AG20443 (cell line): ENCODE results near the gene FMO1.
"Not testable (repeated sequence)": the region's sequence is repeated elsewhere in the genome, so short reads cannot be mapped to it uniquely, and the experiment has no call there.

Experiments used
- DNase-seq: peaks from one replicate; pipeline ENCODE4 v3.0.0; 2012; ENCODE audit warnings: low spot score, mixed read lengths

The FMO1 gene

DNA sequence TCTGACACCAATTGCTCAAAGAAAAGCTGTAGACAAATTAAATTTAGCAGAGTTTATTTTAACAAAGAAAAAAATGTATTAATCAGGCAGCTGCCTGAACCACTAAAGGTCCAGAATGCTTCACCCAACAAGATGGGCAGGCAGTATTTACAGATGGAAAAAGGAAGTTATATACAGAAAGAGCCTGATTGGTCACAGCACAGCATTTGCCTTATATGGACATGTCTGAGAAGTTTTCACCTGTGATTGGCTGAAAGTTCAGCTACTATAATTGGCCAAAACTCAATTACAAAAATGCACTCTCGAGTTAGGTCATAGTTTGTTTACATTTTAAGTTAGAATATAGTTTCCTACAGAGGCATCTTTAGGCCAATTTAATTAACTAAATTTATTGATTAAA lies 15.1 kb upstream of the FMO1 start:
- no peak for DNase-seq

DNA sequence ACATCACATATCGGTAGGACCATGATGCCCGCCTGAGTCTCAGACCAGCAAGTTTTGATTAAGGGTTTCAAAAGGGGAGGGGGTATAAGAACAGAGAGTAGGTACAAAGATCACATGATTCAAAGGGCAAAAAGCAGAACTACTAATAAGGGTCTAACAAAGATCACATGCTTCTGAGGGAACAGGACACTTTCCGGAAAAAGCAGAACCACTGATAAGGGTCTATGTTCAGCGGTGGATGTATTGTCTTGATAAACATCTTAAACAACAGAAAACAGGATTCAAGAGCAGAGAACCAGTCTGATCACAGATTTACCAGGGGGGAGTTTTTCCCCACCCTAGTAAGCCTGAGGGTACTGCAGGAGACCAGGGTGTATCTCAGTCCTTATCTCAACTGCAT lies 12.1 kb upstream of the FMO1 start:
- DNase-seq: not testable (repeated sequence)

DNA sequence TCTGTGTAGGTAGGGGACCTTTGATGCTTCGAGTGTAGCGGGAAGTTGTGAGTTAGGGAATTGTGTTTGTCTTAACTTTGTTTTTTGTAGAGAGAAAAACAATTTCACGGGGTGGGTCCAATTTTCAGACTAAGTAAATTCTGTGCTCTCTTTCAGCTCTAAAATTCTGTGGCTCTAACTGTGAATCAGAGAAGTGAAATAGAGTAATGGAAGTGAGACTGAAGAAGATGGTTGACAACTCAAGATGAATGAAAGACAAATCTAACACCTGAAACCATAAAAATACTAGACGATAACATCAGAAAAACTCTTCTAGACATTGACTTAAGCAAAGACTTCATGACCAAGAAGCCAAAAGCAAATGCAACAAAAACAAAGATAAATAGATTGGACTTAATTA lies 4.4 kb upstream of the FMO1 start:
- no peak for DNase-seq

DNA sequence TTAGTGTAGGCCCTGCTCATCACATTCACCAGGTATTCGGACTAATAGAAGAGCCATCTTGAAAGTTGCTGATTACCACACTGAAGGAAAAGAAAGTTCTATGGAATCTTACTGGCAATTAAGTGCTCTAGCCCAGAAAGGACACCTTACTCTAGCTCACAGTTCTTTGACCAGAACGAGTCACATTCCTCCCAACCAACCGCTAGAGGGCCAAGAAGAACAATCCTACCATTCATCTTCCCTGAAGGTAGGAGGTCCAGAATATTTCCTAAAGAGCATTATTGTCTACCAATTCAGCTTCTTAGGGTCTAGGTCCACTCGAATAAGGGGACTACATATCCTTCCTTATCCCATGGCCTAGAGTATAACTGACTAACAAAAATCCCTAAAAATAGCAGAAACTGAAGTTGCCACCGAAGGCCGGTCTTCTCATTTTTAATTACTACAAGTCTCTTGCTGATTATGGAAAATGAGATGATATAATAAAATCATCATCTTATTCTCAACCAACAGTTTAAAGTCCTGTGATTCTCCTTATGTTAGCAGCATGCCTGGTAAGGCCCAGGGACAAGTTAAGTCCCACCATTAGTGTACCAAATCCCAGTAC lies 2.7 kb upstream of the FMO1 start:
- peak; percentile 70 for DNase-seq

DNA sequence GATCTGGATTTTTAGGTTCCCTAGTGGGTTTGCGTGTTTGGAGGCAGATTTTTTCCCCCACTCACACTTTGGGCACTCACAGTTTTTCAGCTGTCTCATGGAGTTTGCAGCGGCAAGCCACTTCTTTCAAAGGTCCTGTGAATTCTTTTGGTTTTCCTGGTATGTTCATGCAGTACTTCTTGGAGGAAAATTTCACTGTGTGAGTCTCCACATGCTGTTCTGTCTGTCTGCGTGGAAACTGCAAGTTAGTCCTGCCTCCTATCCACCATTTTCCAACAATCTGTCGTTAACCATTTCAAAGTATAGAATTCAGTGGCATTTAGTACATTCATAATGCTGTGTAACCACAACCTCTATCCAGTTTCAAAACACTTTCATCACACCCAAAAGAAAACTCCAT lies 793 bp upstream of the FMO1 start:
- DNase-seq: no peak

DNA sequence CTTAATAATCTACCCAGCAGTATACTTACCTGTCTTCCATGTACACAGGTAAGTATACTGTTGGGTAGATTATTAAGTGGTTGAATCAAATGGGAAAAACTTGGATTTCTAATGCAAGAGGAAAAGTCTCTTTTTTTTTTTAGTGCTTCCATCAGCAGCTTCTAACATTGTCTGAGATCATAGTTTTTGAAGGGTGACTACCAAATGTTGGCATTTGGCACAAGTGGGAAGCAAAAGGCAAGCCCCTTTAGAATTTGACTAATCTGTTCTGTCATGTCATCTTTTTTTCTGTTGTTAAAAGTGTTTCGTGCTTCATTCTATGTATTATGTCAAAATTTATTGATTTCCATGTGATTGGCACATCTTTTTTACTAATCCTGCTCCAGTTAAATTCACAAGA lies 547 bp downstream of the FMO1 start:
- DNase-seq: no peak

DNA sequence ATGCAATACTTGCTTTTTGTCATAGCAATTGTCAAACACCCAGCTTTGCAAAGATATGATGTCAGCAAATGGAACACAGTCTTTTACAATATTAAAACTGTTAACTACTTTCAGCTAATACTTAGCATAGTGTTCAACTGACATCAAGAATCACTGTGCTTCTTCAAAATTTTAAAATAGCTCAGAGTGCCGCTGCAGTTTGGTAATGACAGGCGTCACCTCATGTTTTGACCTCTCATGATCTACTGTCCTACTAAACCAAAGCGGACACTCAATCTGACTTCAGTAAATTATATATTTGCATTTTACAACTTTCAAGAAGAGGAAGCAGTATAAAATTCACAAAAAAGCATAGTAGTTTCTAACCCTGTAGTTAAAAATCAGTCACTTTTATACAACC lies 2.0 kb downstream of the FMO1 start:
- DNase-seq: no peak

DNA sequence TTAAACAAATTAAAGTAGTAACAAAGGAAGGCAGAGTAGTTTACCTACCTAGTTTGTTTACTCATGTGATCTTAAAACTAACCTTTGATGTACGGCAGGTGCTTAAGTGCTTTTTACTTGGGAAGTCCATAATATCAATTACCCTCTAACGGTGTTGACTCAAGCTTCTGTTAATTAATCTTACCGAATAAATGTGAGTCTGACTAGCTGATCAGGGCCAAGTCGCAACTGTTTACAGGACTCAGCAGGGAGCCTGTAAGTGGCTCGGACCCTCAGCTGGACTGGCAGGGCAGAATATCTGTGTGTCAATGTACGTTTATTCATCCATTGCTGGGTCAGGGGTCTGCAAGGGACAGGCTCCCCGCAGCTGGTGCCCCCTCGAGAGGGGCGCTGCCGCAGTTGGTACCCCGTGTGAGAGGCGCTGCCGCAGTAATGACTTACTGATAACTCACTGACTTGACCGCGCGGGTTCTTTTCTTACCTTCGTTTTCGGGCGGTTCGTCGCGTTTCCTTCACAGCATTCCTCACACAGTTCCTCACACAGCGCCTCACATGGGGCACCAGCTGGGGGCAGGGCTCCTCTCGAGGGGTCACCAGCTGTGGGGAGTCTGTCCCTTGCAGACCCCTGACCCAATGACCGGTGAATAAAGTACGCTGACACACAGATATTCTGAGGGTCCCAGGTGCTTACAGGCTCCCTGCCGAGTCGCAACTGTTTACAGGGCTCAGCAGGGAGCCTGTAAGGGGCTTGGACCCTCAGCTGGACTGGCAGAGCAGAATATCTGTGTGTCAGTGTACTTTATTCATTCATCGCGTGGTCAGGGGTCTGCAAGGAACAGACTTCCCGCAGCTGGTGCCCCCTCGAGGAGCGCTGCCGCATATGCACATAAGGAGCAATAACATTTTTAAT lies 3.0 kb downstream of the FMO1 start:
- DNase-seq: peak; percentile 41

DNA sequence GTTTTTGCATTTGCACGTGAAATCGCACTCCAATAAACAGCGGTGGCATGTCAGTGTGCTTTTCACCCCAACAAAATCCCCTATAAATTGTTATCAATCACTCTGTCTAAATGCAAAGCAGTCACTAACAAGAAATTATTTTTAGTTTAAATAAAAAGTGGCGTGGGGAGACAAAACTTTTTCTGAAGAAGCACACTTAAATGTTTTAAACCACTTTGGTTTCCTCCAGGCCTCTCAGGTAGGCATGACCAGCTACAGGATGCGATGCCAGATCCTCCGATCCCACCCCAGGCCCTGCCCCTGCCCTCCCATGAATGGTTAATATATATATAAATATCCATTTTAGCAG lies 3.6 kb downstream of the FMO1 start:
- DNase-seq: no peak

DNA sequence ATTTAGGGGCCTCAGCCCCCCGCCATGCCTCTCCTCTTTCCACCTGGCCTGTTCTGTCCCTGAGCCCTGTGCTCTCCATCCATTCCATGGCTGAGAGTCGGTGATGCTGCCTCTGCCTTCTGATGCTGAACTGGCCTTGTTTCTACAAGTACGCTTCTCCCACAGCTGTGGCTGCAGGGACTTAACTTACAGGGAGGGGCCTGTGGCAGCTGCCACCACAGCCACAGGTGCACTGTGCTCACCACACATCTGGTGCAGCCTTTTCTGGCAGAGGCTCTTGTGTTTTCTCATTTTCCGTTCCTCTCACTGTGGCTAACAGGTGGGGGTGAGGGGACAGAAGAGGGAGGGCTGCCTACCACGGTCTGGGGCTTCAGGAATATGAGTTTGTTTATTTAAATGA lies 4.2 kb downstream of the FMO1 start:
- DNase-seq: no peak

DNA sequence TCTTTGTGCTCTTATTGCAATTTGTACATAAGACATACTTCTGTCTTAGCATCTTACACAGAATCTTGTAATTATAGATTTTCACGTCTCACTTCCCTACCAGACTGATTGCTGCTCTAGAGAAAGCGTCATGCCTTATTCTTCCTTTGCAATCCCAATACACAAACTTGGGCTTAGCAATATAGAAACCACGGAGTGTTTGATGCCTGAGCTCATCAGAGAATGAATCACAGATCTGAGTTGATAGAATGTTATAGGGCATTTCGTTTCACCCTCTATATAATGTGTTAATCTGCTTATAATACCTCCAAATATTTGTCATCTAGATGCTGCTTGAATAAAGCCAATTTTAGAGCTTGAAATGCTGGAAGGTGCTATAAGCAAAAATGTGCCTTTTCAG lies 6.6 kb downstream of the FMO1 start:
- no peak for DNase-seq

DNA sequence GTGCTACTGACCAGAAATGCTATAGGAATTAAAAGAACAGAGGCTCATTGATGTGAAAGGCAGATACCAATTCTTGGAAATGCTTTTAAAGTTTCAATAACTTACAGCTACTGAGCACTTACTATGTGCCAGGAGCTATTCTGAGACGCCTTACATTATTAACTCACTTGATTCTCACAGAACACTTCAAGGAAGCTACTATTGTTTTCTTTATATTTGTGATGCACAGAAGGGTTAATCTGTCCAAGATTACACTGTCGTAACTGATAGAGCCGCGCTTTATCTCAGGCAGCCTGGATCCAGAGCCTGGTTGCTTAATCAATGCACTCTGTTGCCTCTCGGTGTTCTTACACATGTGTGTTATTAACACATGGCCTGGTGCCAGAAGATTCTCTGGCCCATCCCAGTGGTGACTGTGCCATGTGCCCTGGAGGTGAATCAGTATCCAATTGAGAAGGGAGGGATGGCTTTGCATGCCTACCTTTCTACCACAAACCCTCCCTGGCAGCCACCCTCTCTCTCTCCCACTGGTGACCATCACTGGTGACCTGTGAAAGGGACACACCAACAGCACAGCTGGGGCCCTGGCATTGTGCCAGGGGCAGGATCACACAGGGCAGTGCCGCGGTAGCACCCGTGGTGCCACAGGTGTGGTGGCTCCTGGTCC lies 8.8 kb downstream of the FMO1 start:
- peak; percentile 53 for DNase-seq

DNA sequence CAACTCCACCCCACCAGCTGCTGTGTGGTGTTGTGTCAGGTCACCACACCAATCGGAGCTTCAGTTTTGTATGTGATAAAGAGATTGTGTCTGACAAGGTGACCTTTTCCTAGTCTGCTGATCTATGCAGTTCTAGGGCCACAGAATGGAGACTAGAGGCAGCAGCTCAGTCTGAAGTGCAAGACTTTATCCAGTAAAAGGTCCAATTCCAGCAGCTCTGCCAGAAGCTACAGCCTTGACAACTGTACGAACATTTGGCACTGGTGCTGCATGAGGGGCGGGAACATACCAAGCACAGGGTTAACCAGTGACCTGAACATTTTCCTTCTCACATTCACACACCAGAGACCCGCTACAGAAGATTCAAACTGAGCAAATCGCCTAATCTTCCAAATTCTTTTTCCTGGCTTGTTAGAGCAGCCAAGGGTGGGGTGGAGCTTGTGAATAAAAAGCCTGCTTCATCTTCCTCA lies 9.3 kb downstream of the FMO1 start:
- no peak for DNase-seq

DNA sequence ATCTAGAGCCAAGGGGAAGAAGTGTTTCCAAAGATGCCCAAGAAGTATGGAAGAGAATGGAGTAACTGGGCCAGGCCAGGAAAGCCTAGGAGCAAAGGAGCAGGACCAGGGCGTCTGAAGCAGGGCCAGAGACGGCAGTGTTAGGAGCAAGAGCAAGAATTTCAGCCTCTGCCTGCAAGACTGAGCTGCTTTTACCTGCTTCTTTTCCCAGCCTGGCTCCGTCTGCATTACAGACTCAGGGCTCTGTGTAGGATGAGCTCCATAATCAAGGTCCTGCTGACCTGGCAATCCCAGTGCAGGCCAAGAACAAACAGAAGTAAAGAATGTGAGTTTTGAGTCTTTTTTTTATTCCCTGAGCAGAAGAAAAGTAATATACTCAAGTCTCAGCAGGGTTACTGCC lies 10.1 kb downstream of the FMO1 start:
- no peak for DNase-seq

DNA sequence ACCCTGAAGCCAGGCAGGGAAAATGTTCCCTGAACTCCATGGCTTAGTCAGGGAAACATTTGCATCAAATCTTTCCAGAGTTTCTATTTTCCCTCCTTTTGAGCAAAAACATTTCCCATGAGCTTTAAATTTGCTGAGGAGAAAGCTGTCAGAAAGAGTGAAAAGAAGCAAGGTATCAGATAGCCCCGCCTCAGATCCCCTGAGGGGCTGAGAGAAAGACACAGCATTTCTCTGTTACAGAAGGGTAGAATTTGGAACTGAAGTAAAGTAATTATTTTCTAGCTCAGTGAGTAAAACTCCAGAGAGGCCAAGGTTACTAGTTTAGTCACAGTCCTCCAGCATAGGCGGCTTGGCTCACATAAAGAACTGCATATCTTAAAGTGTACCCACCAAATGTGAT lies 10.6 kb downstream of the FMO1 start:
- no peak for DNase-seq

DNA sequence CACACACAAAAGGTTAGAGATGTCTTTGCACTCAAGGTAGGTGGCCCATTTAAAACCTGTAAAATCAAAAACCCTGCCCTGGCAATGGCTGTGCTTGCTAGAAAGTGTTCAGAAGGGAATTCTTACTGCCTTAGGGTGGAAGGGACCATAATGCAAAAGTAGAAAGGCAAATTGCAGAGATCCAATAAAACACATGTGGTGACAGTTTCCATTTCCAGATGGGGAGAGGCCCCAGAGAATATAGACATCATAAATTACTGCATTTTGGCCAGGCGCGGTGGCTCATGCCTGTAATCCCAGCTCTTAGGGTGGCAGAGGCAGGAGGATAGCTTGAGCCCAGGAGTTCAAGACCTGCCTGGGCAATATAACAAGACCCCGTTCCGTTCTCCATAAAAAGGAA lies 13.0 kb downstream of the FMO1 start:
- DNase-seq: no peak

DNA sequence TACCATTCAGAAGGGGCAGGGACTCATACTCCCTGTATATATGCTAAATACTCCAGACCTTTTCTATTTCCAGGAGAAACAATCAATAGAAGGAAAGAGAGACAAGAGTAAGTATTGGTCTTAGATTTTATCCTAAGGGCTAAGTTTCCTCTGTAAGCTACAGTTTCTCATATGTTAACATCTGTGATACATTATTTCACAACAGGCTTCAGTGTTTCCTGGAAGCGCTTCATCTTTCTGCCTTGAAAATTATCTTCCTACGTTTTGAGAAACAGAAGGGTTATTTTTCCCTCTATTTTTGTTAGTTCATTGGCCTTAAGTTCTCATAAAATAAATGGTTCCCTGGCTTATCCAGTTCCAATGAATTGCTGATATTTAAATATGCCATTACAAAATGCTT lies 15.6 kb downstream of the FMO1 start:
- DNase-seq: no peak

DNA sequence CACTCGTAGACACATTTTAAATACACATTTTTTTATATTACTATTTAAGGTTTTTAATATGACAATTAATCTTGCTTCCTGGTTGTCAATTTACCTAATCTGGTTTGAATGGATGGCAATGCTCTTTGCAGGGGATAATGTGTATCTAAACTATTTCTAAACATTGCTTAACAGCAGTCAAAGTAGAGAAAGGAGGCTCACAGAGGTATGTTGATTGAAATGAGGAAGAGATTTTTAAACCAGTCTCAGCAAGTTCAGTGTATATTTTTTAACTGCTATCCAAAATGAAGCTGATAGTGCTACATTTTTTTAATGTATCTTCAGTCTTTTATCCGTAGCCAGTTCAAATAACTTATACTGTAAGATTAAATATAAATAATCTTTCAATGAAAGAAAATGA lies 17.4 kb downstream of the FMO1 start:
- no peak for DNase-seq

DNA sequence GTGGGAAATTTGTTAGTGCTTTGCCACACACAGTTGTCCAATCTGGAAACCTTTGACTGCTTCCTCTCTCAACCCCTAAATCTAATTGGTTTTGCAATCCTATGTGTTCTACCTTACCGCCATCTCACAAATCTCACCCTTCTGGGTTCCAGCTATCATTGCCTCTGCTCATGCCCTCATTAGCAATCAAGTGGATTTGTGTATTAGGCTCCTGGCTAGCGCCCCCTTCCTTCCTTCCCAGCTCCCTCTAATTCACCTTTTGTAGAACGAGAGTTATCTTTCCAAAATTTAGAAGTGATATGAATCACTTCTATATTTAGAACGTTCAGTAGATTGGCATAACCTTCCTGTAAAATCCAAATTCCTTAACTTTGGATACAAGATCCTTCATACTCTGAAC lies 18.6 kb downstream of the FMO1 start:
- DNase-seq: no peak

DNA sequence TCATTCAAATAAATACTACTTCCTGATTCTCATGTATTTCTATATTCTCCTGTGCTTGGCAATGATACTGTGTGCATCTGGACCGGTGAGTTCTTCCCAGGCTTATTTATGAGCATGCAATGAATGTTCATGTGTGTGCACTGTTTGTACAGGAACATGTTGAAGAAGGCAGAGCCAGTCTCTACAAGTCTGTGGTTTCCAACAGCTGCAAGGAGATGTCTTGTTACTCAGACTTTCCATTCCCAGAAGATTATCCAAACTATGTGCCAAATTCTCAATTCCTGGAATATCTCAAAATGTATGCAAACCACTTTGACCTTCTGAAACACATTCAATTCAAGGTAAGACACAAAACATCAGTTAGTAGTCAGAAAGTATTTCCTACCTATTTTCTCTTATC lies 19.1 kb downstream of the FMO1 start:
- no peak for DNase-seq

DNA sequence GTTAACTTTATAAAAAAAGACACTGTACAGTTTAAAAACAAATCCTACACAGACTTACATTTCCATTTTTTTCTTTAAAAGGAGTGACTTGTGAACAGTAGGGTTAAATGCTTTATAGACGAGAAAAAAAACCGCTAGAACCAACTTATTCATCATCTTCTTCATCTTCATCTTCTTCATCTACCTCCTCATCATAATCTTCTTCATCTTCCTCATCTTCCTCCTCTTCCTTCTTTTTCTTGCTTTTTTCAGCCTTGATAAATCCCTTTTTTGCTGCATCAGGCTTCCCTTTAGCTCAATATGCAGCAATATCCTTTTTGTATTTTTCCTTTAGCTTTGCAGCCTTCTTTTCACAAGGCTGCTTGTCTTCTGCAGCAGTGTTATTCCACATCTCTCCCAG lies 22.5 kb downstream of the FMO1 start:
- no peak for DNase-seq

DNA sequence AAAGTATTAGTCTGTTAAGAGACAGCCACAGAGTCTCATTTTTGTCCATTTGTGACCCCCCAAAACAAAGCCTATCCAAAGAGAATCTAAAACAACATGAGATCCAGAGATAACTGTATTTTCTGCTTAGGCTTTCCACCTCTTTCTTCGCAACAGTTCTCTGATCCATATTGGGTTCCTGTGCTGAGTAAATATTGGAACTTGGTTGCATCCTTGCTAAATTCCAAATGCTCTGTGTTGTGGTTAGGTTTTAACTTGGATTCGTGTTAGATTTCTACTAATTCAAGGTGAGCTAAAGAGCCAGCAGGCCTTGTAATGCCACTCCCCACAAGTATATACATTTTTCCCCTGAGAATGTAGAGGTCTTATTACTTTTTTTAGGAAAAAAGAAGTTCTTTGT lies 29.2 kb downstream of the FMO1 start:
- DNase-seq: no peak

DNA sequence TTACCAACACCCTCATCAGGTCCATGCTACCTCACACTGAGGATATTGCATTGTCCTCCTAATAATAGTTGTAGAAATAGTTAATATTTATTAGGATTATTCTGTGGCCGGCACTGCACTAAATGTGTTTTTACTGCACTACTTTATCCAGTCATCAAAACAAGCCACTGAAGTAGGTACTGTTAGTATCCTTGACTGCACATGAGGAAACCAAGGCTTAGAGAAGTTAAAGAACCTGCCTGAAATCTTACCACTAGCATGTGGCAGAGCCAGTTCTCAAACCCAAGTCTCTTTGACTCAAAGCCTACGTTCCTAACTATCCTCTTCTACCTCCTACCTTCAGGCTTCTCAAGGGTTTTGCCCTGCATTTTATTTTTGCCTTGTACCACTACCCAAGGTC lies 30.9 kb downstream of the FMO1 start:
- no peak for DNase-seq
